Mononuclear cell (primary cell): ENCODE results near the gene UGDH. TPM values are rescaled to one million over a fixed set of nuclear protein-coding genes. Genes with fewer than 3 reads are reported as not detected.
"Not testable (repeated sequence)": the region's sequence is repeated elsewhere in the genome, so short reads cannot be mapped to it uniquely, and the experiment has no call there.

Experiments
- H3K27me3 ChIP-seq: 2 replicates; pipeline ENCODE4 v1.6.0; 2011; ENCODE audit warnings: low read length, control low read depth; ENCODE audit not compliant: insufficient read depth
- H3K4me1 ChIP-seq: 2 replicates; pipeline ENCODE4 v1.5.1; 2011; ENCODE audit warnings: mild to moderate bottlenecking, low read length, control low read depth; ENCODE audit not compliant: insufficient read depth
- H3K4me3 ChIP-seq: 2 replicates; pipeline ENCODE4 v1.5.1; 2011; ENCODE audit warnings: mild to moderate bottlenecking, low read length, moderate library complexity
- H3K9me3 ChIP-seq: 2 replicates; pipeline ENCODE4 v1.5.1; 2011; ENCODE audit warnings: low read depth, mild to moderate bottlenecking, control low read depth, low read length
- total RNA-seq: library from RNA; depleted of rRNA; stranded (reverse); fragments of >200 nt; gene quantifications from one replicate; pipeline ENCODE4 v1.2.3, GENCODE V29; 2012

The UGDH gene
- total RNA-seq, 1 donor, result 2.2 TPM

DNA sequence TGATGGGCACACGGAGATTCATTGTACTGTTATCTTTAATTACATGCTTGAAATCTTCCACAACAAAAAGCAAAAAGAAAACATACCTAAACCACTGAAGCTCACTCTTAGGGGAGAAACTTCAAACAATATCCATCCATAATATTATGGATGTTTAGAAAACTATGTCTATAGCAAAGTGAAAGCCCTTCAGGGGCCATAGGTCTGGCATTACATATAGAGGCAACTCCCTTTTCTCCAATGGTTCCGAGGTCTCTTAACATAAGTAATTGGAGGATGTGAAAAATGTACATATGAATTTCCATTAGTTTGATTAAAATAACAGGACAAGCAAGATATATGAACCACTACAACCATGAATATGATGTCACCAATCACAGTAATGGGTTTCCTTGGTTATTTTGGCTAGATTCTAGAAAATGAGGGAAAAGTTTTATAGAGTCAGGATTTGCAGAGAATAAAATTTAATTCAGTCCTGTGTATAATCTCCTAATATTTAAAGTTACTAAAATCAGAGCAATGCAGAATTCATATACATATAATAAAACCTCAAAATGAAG, 10.8 kb downstream of the UGDH start:
- no peaks in the 10 kb centered on the region for H3K9me3 ChIP-seq
- no peaks in the 10 kb centered on the region for H3K4me1 ChIP-seq
- no peak overlapping the region for H3K4me3 ChIP-seq
- H3K27me3 ChIP-seq, result no peaks in the 10 kb centered on the region

GRCh38 chr4:39515669-39516401, 11.4 kb downstream of the UGDH start:
- H3K4me3 ChIP-seq, H3K4me1 ChIP-seq, H3K9me3 ChIP-seq, H3K27me3 ChIP-seq: not testable (repeated sequence)

DNA sequence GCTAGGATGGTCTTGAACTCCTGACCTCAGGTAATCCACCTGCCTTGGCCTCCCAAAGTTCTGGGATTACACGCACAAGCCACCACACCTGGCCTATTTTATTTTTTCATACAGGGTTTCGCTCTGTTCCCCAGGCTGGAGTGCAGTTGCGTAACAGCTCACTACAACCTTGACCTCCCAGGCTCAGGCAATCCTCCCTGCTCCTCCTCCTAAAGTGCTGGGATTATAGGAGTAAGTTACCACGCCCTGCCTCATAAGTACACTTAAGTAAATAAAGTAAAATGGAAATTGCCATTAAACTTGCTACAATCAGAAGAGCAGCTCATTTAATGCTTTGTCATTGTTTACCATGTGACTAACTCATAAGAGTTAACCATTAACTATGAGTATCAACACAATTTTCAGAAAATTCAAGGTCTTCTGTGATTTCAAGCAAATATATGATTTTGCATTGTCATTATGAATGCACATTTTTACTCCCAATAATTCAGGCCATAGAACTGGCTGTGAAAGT, 12.3 kb downstream of the UGDH start:
- H3K9me3 ChIP-seq, result no peaks in the 10 kb centered on the region
- H3K27me3 ChIP-seq, result no peaks in the 10 kb centered on the region
- H3K4me1 ChIP-seq, result no peaks in the 10 kb centered on the region
- no peak overlapping the region for H3K4me3 ChIP-seq

DNA sequence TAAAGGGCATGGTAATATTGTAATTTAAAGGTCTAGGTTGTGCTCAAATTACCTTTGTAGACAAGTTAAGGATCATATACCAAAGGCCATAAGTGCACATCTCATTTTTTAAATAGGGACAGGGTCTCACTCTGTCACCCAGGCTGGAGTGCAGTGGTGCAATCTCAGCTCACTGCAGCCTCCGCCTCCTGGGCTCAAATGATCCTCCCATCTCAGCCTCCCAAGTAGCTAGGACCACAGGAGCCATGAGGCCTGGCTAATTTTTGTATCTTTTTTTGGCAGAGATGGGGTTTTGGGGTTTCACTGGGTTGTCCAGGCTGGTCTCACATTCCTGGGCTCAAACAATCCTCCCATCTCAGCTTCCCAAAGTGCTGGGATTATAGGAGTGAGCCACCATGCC, 13.0 kb downstream of the UGDH start:
- not testable (repeated sequence) for H3K4me1 ChIP-seq, H3K27me3 ChIP-seq, H3K4me3 ChIP-seq, H3K9me3 ChIP-seq

DNA sequence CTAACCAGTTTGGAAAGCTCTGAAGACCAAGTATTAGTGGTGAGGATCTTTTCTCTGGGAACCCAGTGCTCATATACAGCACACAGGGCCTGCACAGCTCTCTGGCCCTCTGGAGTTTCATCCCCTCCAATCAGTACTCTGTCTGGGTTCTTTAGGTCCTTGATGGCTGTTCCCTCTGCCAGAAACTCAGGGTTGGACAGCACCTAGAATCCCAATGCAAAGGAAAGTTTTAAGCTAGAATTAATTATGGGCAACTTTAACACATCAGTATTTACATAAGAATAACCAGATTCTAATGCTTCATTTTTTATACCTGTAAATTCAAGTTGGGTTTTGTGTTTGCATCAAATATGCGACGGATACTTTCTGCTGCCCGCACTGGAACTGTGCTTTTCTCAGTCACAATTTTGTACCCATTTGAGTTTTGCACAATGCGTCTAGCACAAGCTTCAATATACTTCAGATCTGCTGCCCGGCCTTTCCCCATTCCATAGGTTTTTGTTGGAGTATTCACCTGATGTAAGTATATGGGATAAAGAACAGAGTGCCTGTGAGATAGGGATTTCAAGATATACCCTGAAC, 16.8 kb downstream of the UGDH start:
- Histone ChIP-seq H3K4me3 (no peak overlapping the region), H3K27me3 (no peaks in the 10 kb centered on the region), H3K9me3 (no peaks in the 10 kb centered on the region), H3K4me1 (no peaks in the 10 kb centered on the region)

DNA sequence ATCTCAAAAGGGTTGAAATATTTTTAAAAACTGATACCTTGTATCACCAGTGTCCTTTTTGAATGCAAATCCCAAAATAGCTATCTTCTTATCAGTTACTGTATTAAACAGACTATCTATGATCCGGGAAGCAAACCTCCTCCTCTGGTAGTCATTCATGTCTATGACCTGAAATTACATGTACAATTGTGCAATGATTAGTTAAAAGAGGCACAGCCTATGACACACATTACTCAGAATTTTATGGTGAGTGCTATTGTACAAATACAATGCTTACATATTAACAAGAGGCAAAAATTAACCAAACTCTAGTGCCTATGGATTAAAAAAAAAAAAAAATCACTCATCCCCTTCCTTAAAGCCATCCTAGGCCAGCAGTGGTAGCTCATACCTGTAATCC, 21.7 kb downstream of the UGDH start:
- H3K27me3 ChIP-seq, result no peaks in the 10 kb centered on the region
- no peaks in the 10 kb centered on the region for H3K9me3 ChIP-seq
- H3K4me1 ChIP-seq, result no peaks in the 10 kb centered on the region
- no peak overlapping the region for H3K4me3 ChIP-seq

GRCh38 chr4:39504538-39504937, 22.7 kb downstream of the UGDH start:
- Histone ChIP-seq H3K4me1 (no peaks in the 10 kb centered on the region), H3K27me3 (no peaks in the 10 kb centered on the region), H3K4me3 (no peak overlapping the region), H3K9me3 (no peaks in the 10 kb centered on the region)

DNA sequence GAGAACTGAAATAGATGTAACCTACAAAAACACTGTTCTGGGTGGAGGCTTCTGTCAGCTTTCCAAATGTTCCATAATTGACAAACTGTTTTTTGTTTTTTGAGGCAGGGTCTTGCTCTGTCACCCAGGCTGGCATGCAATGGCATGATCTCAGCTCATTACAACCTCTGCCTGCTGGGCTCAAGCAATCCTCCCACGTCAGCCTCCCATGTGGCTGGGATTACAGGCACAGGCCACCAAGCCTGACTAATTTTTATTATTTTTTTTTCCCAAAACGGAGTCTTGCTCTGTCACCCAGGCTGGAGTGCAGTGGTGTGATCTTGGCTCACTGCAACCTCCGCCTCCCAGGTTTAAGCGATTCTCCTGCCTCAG, 24.6 kb downstream of the UGDH start:
- not testable (repeated sequence) for H3K27me3 ChIP-seq, H3K4me3 ChIP-seq, H3K9me3 ChIP-seq, H3K4me1 ChIP-seq

DNA sequence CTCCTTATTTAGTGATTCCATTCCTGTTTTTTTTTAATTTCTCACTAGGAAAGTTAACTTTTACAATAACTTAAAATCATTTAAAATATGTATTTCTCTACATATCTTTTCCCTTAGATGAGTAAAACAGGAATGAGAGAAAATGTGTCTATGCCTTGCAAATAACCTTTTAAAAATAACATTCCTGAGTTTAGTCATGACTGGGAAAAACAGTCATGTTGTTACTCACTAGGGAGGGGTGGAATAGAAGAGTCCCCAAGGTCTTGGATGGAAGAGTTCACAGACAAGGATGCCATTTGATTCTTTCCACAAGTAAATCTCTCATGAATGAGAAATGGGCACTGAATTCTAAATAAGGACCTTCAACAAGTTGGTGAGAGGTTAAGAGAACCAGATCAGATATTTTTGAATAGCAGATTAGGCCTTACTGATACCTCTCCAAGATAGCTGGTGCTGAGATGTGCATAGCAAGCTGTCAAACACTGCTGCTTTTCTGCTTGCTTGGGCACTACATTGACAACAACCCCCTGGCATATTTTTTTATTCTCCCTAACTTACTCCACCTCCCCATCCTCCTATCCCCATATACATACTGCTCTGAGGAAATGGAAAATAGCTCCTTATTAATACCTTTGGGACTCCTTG, 25.1 kb downstream of the UGDH start:
- H3K4me1 ChIP-seq, result no peaks in the 10 kb centered on the region
- no peaks in the 10 kb centered on the region for H3K27me3 ChIP-seq
- no peaks in the 10 kb centered on the region for H3K9me3 ChIP-seq
- H3K4me3 ChIP-seq, result no peak overlapping the region

GRCh38 chr4:39498727-39499020, 28.6 kb downstream of the UGDH start:
- H3K4me3 ChIP-seq, result no peak overlapping the region
- no peaks in the 10 kb centered on the region for H3K4me1 ChIP-seq
- H3K27me3 ChIP-seq, result no peaks in the 10 kb centered on the region
- no peaks in the 10 kb centered on the region for H3K9me3 ChIP-seq

GRCh38 chr4:39497909-39498726, 29.1 kb downstream of the UGDH start:
- Histone ChIP-seq H3K4me3 (no peak overlapping the region), H3K27me3 (no peaks in the 10 kb centered on the region), H3K4me1 (no peaks in the 10 kb centered on the region), H3K9me3 (no peaks in the 10 kb centered on the region)

DNA sequence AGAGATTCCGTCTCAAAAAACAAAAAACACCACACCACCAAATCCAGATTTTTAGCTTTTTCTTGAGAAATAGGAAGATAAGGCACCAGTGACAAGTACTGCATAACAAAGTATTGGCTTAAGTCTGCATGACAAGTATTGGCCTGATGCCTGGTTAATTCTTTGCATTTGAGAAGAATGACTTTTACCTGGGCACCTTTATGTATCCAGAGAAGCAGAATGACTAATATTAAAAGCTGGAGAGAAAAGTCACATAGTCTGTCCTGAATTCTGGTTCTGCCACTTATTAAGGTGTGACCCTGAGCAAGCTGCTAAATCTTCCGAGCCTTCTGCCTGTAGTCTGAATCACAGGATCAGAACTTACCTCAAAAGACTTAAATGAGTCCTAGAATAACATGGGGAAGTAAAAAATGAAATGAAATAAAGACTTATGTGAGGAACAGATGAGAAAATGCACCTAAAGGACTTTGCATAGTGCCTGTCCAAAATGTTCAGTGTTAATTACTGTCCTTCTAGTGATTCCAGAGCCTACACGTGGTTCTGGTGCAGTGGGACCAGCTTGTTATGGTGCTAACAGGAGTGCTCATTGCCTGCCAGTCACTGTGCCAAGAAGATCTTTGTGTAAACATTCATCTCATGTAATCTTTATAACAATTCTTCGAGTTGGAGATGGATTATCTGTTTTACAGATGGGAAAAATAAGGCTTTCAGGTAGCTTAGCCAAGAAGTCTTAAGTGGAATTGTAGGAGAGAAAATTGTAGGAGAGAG, 31.6 kb downstream of the UGDH start:
- Histone ChIP-seq H3K4me3 (no peak overlapping the region), H3K9me3 (no peaks in the 10 kb centered on the region), H3K27me3 (no peaks in the 10 kb centered on the region), H3K4me1 (no peaks in the 10 kb centered on the region)

DNA sequence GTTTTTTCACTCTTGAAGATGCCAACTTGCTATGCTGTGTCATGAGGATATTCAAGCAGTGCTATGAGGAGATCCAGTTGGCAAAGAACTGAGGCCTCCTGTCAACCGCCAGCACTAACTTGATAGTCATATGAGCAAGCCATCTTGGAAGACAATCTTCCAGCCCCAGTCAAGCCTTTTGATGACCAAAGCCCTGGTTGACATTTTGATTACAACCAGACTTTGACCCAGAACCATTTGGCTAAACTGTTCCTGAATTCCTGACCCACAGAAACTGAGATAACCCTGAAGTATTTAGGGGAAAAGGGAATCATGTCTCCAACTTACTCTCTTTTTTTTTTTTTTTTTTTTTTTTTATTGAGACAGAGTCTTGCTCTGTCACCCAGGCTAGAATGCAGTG, 32.9 kb downstream of the UGDH start:
- H3K27me3 ChIP-seq, result no peaks in the 10 kb centered on the region
- H3K4me1 ChIP-seq, result no peaks in the 10 kb centered on the region
- H3K4me3 ChIP-seq, result no peak overlapping the region
- no peaks in the 10 kb centered on the region for H3K9me3 ChIP-seq

DNA sequence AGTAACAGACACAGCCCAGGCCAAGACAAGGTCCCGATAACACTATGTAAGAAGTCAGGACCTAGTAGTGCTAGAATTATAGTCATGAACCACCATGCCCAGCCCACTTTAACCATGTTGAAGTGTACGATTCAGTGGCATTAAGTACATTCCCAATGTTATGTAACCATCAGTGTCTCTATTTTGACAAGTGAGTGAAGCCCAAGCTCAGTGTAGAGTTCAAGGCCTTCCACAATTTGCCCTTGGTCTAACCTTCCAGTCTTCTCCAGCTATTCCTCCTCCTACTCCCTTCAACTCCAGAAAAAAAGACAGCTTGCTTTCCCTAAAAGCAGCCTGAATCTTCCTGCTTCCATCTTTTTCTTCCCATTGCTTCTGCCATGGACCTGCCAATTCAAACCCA, 36.9 kb downstream of the UGDH start:
- no peak overlapping the region for H3K4me3 ChIP-seq
- no peaks in the 10 kb centered on the region for H3K27me3 ChIP-seq
- no peaks in the 10 kb centered on the region for H3K9me3 ChIP-seq
- H3K4me1 ChIP-seq, result peaks cover 14% of the 10 kb centered on the region
